NCI-H345 treated with DMSO at 0.1 percent for 48 hours (cell line): ENCODE data around the gene FOLR3.
"Not testable (repeated sequence)": the region's sequence is repeated elsewhere in the genome, so short reads cannot be mapped to it uniquely, and the experiment has no call there.

Source experiments
- DNase-seq: peaks from one replicate; lab custom pipeline; 2025; ENCODE audit not compliant: unreplicated experiment; lab: John Stamatoyannopoulos, UW

Gene FOLR3

DNA sequence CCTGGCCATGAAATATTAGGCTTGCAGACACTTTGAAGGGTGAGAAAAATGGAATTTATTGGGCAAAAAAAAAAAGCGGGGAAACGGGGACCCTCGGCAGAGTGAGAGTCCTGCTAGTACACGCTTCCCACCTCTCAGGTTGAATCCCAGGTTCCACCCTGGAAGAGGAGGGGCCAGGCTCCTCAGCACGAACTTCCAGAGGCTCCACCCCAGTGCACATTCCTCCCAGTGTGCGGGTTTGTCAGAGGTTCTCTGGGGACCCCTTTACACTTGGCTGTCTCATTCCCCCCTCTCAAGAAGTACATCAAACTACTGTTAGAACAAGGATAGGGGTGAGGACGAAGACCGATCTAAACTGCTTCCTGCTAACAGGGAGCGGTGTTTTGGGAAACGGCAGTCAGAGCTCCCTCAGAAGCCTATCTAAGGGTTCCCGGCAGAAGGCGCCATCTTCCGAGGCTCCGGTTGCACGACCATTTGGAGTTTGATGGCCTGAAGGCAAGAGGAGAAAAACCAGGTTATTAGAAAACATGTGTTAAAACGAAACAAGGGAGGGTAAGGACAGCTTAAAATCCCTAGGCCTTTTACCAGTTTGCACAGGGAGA is 27.5 kb downstream of the FOLR3 start:
- no peak for DNase-seq

DNA sequence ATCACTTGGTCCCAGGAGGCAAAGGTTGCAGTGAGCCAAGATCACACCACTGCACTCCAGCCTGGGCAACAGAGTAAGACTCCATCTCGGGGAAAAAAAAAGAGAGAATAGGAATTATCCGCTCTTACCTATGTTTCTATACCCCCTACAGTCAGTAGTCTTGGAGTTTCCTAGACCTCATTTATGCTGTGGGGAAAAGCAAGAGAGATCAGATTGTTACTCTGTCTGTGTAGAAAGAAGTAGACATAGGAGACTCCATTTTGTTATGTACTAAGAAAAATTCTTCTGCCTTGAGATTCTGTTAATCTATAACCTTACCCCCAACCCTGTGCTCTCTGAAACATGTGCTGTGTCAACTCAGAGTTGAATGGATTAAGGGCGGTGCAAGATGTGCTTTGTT is 28.7 kb downstream of the FOLR3 start:
- DNase-seq = not testable (repeated sequence)

DNA sequence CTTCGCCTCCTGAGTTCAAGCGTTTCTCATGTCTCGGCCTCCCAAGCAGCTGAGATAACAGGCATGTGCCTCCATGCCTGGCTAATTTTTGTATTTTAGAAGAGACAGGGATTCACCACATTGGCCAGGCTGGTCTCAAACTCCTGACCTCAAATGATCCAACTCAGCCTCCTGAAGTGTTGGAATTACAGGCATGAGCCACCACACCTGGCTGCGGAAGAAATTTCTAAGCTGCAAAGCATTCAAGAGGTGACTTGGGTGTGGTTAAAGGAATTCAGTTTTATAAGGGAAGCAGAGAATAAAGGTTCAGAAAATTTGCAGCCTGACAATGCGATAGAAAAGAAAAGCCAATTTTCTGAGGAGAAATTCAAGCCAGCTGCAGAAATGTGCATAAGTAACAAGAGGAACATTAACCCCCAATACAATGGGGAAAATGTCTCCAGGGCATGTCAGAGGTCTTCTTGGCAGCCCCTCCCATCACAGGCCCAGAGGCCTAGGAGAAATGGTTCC is 33.6 kb downstream of the FOLR3 start:
- DNase-seq = not testable (repeated sequence)

DNA sequence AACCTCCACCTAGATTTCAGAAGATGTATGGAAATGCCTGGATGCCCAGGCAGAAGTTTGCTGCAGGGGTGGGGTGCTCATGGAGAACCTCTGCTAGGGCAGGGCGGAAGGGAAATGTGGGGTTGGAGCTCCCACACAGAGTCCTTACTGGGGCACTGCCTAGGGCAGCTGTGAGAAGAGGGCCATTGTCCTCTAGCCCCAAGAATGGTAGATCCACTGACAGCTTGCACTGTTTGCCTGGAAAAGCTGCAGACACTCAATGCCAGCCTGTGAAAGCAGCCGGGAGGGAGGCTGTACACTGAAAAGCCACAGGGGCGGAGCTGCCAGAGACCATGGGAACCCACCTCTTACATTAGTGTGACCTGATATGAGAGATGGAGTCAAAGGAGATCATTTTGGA is 34.2 kb downstream of the FOLR3 start:
- DNase-seq = not testable (repeated sequence)

DNA sequence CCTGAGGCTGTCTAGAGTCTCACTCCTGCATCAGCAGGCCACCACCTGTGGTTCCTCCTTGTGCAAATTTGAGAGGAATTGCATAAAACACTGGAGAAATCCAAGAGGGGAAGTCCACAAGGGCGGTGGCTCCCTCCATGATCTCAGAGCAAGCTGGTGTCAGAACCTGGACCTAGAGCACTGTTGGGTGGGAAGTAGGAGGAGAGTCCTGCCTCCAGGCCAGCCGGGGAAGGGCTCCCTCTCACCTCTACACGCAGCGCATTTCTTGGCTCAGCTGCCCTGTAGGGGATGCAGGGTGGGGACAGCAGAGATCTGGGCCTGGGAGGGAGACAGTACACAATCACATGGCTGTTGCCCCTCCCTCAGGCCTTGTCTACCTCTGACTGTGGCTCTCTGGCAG is 36.5 kb downstream of the FOLR3 start:
- DNase-seq = not testable (repeated sequence)

DNA sequence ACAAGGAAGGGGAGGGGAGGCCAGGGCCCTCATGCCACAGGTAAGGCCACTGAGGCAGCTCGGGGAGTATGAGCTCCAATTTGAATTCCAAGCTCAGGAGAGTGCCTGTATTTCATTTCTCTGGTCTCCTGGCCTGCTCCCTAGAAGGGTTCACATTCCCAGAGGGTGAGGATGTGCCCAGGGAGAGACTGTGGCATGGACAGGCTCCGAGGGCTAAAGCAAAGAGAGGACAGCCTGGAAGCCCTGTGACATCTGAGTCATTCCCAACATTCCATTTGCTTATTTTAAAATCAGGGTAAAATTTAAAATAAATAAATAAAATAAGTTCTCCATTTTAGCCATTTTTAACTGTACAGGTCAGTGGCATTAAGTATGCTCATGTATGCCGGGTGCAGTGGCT is 37.8 kb downstream of the FOLR3 start:
- DNase-seq = no peak

DNA sequence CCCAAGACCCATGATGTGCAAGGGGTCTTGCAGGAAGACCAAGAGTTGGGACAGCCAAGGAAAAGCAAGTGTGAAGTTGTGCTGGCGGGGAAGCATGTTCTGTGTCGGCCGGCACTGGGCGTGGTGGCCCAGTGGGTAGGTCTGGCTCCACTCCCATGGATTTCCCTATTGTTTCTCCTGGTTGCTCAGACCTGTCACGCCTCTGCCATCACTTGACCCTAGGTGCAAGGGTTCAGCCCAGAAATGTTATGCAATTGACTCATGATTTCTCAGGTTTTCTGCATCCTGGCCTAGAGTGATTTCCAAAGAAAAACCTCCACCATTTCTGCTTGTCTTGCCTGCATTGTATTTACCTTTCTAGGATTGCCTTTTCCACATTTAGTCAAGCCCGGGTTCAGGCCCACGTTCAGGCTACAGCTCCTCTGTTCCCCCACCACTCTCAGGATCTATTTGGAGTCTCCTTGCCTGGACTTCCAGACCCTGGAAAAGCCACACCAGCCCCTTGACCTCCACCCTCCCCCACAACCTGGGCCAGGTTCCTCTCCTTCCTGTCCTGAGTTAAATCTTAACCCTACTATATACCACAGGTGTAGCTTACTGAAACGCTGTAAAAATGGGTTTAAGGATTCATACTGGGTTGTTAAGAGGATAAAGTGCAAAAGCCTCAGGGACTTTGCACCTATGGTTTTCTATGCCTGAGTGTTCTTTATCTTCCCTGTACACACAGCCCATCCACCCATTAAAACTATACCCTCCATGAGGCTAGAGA is 39.0 kb downstream of the FOLR3 start:
- no peak for DNase-seq

DNA sequence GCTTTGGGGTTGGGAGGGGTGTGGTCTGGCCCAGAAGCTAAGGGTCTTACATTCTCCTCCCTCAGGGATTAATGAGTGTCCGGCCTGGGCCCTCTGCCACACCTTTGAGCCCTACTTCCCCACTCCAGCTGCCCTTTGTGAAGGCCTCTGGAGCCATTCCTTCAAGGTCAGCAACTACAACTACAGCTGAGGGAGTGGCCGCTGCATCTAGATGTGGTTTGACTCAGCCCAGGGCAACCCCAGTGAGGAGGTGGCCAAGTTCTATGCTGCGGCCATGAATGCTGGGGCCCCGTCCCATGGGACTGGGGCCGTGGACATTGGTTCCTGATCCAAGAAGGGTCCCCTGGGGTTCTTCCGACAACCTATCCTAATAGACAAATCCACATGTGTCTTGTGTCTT is 42.1 kb downstream of the FOLR3 start:
- DNase-seq = no peak

DNA sequence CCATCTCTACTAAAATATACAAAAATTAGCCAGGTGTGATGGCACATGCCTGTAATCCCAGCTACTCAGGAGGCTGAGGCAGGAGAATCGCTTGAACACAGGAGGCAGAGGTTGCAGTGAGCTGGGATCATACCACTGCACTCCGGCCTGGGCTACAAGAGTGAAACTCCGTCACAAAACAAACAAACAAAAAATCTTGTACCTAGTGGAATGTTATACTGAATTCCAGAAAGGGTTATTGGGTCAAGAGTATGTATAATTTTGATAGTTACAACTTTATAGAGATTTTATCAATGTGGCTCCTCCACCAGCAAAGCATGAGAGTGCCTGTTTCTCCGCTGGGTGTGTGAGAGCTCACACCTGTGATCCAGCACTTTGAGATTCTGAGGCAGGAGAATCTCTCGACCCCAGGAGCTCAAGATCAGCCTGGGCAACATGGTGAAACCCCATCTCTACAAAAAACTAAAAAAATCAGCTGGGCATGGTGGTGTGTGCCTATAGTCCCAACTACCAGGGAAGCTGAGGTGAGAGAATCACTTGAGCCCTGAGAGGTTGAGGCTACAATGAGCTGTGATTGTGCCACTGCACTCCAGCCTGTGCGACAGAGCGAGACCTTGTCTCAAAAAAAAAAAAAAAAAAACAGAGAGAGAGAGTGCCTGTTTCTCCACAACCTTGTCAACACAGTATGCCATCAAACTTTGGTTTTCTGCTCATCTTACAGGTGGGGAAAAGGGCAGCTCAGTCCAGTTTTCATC is 43.7 kb downstream of the FOLR3 start:
- DNase-seq = no peak

DNA sequence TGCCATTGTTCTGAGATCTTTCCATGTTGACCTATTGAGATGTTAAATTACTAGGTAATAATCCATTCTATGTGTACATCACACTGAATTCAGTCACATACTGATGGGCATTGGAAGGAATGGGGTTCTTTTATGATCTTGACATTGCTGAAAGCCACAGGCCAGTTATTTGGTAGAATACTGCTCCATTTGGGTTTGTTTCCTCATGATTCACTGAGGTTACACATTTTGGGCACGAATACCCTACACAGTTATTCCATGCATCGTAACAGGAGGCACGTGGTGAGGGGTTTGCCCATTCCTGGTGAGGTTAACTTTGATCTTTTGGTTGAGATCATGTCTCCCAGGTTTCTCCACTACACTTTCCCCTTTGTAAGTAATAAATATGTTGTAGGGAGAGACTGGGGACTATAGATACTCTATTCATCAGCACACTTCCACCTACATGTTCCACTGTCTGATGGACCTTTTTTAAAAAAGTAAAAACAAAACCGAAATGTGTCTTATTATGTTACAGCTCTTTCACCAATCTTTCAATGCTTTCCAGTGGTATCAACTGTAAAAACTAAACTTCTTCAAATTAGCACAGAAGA is 44.4 kb downstream of the FOLR3 start:
- DNase-seq = no peak

DNA sequence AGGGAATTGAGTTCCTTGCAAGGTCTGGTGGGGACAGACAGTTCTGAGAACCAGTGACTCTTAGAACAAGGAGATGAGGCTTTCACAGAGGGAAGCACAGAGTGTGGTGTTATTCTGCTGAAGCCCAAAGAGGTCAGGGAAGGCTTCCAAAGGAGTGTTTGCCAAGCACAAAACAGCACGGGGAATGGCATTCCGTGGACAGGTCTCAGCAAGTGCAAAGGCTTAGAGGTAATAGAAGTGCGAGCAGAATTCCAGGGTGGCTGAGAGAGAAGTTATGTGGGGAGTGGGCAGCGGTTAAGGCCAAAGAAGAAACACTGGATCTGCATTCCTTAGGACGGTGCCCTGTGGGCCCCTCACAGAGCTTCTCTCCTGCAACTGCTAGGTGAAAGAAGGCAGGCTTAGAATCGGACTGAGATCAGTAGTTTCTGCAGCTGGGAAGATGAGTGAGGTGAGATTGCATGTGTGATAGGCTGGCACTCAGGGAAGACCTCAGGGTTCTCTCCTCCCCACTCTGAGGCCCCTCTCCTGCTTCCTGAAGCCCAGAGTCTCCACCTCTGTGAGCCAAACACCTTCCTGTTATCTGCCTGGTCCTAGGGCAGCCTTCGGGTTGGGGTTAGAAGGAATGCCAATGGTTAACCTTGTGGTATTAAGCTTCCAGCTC is 45.5 kb downstream of the FOLR3 start:
- not testable (repeated sequence) for DNase-seq

DNA sequence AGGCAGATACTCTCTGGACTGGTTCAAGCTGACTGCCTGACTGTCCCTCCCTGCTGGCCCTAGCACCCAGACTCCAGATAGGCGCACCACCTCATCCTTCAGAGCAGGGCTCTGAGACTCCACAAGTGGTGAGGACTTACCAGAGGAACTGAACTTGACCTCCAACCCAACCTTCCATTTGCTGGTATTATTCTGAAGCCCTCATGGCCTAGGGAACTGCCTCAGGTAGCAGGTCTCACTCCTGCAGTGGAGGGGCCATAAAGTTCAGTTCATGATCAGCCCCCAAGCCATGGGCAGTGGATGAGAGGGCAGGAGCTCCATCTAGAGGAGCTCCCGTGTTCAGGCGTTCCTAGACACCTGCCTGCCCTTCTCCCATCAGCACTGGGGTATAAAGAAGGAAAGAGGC is 46.0 kb downstream of the FOLR3 start:
- DNase-seq = not testable (repeated sequence)

DNA sequence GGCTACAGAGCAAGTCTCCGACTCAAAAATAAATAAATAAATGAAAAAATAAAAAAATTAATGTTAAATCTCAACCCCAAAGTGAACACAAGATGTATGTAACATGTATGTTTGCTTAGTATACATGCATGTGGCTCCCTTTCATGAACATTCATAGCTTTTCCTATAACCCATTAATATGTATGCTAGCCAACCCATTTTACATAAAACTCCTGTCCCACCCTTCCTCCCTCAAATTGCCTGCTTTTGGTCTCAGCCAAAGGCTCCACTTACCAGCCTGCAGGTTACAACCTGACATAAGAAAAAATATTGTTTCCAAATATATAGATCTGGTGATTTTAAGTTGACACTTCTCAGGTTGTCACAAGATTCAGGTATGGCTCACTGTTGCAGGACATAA is 52.7 kb downstream of the FOLR3 start:
- DNase-seq = no peak
